Left colon (tissue), 2 donors: ENCODE data around the gene SPDYE3. TPM values are rescaled to one million over a fixed set of nuclear protein-coding genes. Genes with fewer than 3 reads are reported as not detected.
"Not testable (repeated sequence)": the region's sequence is repeated elsewhere in the genome, so short reads cannot be mapped to it uniquely, and the experiment has no call there.

ENCODE experiments used
- ATAC-seq: fragments of 200-7000 bp; cut with Tn5 transposase; one replicate; pipeline ENCODE4 v1.9.1; 2020; ENCODE audit warnings: mild to moderate bottlenecking, moderate library complexity
- DNase-seq, 2 donors: peaks; one replicate each; pipeline ENCODE4 v3.0.0-alpha.2; 2020
- intact Hi-C, 2 donors: fragments of 100-400 bp; cut with DNase I in 1 of 2; cut with micrococcal nuclease in 1 of 2; formaldehyde crosslinking; loops; one replicate each; pipeline versions ENCODE4 v1.11.2 to v1.14.0; 2022; cut with DNase I, micrococcal nuclease
- total RNA-seq, 2 donors: library from RNA; stranded (reverse); fragmentation: NEBNext Ultra II Directional; extraction: Animal tissue kit (Norgen Biotek cat#: 25700); gene quantifications; one replicate each; pipeline ENCODE4 v1.2.1, GENCODE V29; 2021
- donor health status: DM: no; HTN: no; CAD: no.
- donor health status: DM: yes; HTN: yes; CAD: no.

The SPDYE3 gene
- total RNA-seq, 2 donors from 2014 or later, result not detected

GRCh38 chr7:100344124-100344559, 36.6 kb downstream of the SPDYE3 start:
- intact Hi-C loops, ATAC-seq: not testable (repeated sequence)

GRCh38 chr7:100344560-100345287, 37.2 kb downstream of the SPDYE3 start:
- ATAC-seq (peak; percentile 71), DNase-seq (peak; percentile 34 to 47)
- intact Hi-C loops, result not testable (repeated sequence)

More at GRCh38 chr7:100344124-100344559, 36.6 kb downstream of the SPDYE3 start:
- DNase-seq, result not testable (repeated sequence)

GRCh38 chr7:100345288-100345672, 37.8 kb downstream of the SPDYE3 start:
- ATAC-seq (peak; percentile 29), DNase-seq (peak; percentile 62 to 84)
- intact Hi-C loops, result not testable (repeated sequence)

DNA sequence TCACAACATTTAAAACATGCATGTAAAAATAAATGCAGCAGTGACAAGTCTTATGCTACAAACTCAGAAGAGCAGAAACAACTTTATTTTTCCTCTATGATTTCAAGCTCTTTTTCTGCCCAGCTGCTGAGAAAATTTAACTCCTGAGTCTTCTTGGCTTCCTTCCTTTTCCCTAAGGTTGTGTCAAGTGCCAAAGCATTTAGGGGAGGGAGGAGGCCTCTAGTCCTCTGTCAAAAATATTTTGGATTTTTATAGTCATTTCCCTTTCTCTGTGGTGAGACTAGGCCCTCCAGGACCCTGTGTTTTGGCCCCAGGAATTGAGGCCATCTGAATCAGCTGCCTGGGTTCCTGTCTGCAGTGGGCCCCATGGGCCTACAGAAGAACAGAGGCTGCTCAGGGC, 39.4 kb downstream of the SPDYE3 start:
- DNase-seq (no peak), ATAC-seq (no peak)
- intact Hi-C loops, result no loop called here

DNA sequence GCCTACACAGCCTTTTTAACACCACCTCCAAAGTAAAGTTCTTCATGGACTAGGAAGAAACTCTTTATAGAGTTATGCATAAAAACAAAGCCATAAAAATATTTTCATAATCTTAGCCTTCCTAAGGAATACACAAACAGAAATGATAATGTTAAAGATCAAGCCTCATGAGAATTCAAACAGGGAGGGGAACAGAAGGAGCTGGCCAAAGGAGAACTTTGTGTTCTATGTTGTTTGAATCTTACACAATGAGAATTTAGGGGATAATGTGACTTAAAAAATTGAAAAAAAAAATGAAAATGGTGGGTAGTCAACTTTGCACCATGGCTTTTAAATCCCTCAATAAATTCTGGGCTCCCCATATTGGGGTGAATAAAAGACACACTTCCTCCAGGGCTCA, 41.3 kb downstream of the SPDYE3 start:
- ATAC-seq (no peak), DNase-seq (no peak)
- intact Hi-C loops, result no loop called here

DNA sequence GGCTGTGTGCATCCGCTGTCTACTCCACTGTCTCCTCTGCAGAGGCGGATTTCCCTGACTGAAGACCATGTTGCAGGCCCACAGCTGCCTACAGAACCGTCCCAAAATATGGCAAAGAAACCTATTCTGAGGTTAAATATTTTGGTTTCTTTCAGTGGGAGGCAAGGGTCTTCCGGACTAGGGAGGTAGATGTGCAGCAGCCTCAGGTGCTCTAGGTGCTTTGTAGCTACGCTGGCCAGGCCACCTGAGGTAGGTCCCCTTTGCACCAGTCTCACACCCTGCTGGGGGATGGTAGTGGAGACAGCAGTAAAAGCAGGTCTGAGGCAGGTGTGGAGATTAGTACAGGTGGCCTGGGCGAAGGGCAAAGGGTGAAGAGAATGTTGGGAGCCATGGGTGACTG, 42.3 kb downstream of the SPDYE3 start:
- intact Hi-C loops, result no loop called here
- no peak for ATAC-seq
- DNase-seq, result no peak

GRCh38 chr7:100351657-100352058, 44.2 kb downstream of the SPDYE3 start:
- no peak for DNase-seq
- intact Hi-C loops, result no loop called here
- no peak for ATAC-seq

- ATAC-seq, result peak; percentile 12
- DNase-seq, intact Hi-C loops: not testable (repeated sequence)
Measured at GRCh38 chr7:100352230-100352781, 44.8 kb downstream of the SPDYE3 start.

- intact Hi-C loops, result no loop called here
- DNase-seq (no peak), ATAC-seq (no peak)
Measured at GRCh38 chr7:100352984-100353684, 45.6 kb downstream of the SPDYE3 start.

- ATAC-seq, result no peak
- no peak for DNase-seq
- intact Hi-C loops, result no loop called here
Measured at GRCh38 chr7:100353685-100354330, 46.3 kb downstream of the SPDYE3 start.

- intact Hi-C loops, result no loop called here
Measured at GRCh38 chr7:100356416-100357068, 49.0 kb downstream of the SPDYE3 start.

DNA sequence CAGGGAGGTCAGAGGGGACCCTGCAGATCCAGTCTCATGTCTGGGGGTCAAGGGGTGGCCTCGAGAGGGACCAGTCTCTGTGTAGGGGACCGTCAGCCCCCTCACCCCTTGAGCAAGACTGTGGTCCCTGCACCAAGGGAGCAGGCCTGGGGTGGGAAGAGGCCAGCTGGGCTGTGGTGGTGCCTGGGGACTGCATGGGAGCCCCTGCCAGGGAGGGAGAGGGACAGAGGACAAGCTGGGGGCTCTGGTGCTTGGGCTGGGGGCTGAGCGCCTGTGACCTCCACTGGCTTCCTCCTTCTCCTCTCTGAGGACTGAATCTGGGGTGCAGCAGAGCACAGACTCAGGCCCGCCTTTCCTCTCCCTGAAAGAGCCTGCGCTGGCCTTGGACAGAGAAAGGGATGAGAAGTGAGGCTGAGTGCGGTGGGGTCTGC, 49.6 kb downstream of the SPDYE3 start:
- no peak for ATAC-seq
- no peak for DNase-seq
- intact Hi-C loops, result no loop called here

More at GRCh38 chr7:100356416-100357068, 49.0 kb downstream of the SPDYE3 start:
- DNase-seq (no peak), ATAC-seq (no peak)

GRCh38 chr7:100358027-100358856, 50.7 kb downstream of the SPDYE3 start, which contains the start of gene PILRB:
Gene PILRB, plus strand, starts transcription at chr7:100358117. Its CDS starts 186 bp downstream, at chr7:100358303.
- intact Hi-C loops, result no loop called here
- ATAC-seq (peak; percentile 13), DNase-seq (no peak)

DNA sequence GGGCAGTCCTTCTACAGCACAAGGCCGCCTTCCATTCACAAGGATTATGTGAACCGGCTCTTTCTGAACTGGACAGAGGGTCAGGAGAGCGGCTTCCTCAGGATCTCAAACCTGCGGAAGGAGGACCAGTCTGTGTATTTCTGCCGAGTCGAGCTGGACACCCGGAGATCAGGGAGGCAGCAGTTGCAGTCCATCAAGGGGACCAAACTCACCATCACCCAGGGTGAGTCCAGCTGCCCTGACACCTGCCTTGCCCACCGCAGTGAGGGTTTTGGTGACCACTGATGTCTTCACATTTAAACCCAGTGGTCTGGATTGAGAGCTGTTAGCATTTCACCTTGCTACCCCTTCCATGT, 51.3 kb downstream of the SPDYE3 start:
- DNase-seq (no peak), ATAC-seq (no peak)
- intact Hi-C loops, result no loop called here

GRCh38 chr7:100360135-100360854, 52.8 kb downstream of the SPDYE3 start:
- intact Hi-C loops, result no loop called here
- ATAC-seq (no peak), DNase-seq (no peak)

- ATAC-seq, result no peak
- DNase-seq, result no peak
- intact Hi-C loops, result no loop called here
Measured at GRCh38 chr7:100363098-100363497, 55.6 kb downstream of the SPDYE3 start.

- not testable (repeated sequence) for ATAC-seq
Measured at GRCh38 chr7:100363797-100364196, 56.3 kb downstream of the SPDYE3 start.

More at GRCh38 chr7:100363797-100364196, 56.3 kb downstream of the SPDYE3 start:
- DNase-seq, intact Hi-C loops: not testable (repeated sequence)
